B cell (primary cell): Measurements from ENCODE around the gene ZNF316. TPM values are rescaled to one million over a fixed set of nuclear protein-coding genes. Genes with fewer than 3 reads are reported as not detected.

Source experiments
- ATAC-seq: fragments of 200-7000 bp; cut with Tn5 transposase; one replicate; pipeline ENCODE4 v1.10.0; 2021; ENCODE audit warnings: low read depth, mild to moderate bottlenecking, moderate number of reproducible peaks, moderate library complexity
- CTCF ChIA-PET: fragments of 350-600 bp; sonication (Branson Sonifier 250); formaldehyde crosslinking; loops from one replicate; lab custom pipeline; 2021; ENCODE audit warnings: antibody characterized with exemption, inconsistent platforms; lab: Charles Lee
- POLR2A ChIA-PET: fragments of 350-600 bp; sonication (Branson Sonifier 250); formaldehyde crosslinking; loops from one replicate; lab custom pipeline; 2021; ENCODE audit warnings: antibody characterized with exemption; lab: Charles Lee
- DNase-seq: peaks from one replicate; pipeline ENCODE4 v3.0.0; 2013
- H2AFZ ChIP-seq: 2 replicates; pipeline ENCODE4 v1.6.1; 2012; ENCODE audit warnings: mild to moderate bottlenecking, low read depth, low read length; ENCODE audit not compliant: insufficient read depth, poor library complexity, severe bottlenecking
- H3K27ac ChIP-seq, 2 donors: 1 replicate in 1 of 2; 2 replicates in 1 of 2; pipeline ENCODE4 v1.5.1; 2012 to 2013; ENCODE audit warnings: low read length in 2 of 2, mild to moderate bottlenecking in 2 of 2, moderate library complexity in 1 of 2
- H3K27me3 ChIP-seq, 4 experiments: fragments of 200-600 bp in 1 of 4; sonication (generic) in 1 of 4; replicated peaks in 1 of 4; 1 replicate in 2 of 4; 2 replicates in 2 of 4; pipeline versions ENCODE4 v1.6.1 to v1.7.0; 2013 to 2016; ENCODE audit warnings: low read length in 3 of 4, mild to moderate bottlenecking in 2 of 4, mixed read lengths in 1 of 4, moderate library complexity in 1 of 4; ENCODE audit not compliant: insufficient read depth in 4 of 4, control insufficient read depth in 3 of 4; ENCODE audit errors: control extremely low read depth in 1 of 4
- H3K36me3 ChIP-seq, 2 experiments: replicated peaks in 1 of 2; 1 replicate in 1 of 2; 2 replicates in 1 of 2; pipeline versions ENCODE4 v1.6.1 to v1.7.1; 2013; ENCODE audit warnings: low read length in 1 of 2; ENCODE audit not compliant: insufficient read depth in 2 of 2, control insufficient read depth in 1 of 2; ENCODE audit errors: control extremely low read depth in 1 of 2, extremely low read depth in 1 of 2
- H3K4me1 ChIP-seq, 2 donors: fragments of 200-600 bp in 1 of 2; sonication (generic) in 1 of 2; 1 replicate in 1 of 2; 2 replicates in 1 of 2; pipeline versions ENCODE4 v1.5.1 to v1.6.1; 2013 to 2017; ENCODE audit warnings: low read length in 2 of 2; ENCODE audit not compliant: control insufficient read depth in 2 of 2, insufficient read depth in 2 of 2
- H3K4me2 ChIP-seq: replicated peaks from 2 replicates; pipeline ENCODE3; 2012; ENCODE audit warnings: mild to moderate bottlenecking, low read depth, low read length; ENCODE audit not compliant: poor library complexity, severe bottlenecking
- H3K4me3 ChIP-seq, 5 experiments: fragments of 200-600 bp in 1 of 5; sonication (generic) in 1 of 5; 1 replicate in 3 of 5; 2 replicates in 2 of 5; pipeline versions ENCODE4 v1.5.1 to v1.7.0; 2011 to 2016; ENCODE audit warnings: low read length in 4 of 5, mild to moderate bottlenecking in 4 of 5, low read depth in 2 of 5, control low read depth in 1 of 5, moderate library complexity in 1 of 5; ENCODE audit not compliant: insufficient read depth in 1 of 5; ENCODE audit errors: control extremely low read depth in 1 of 5, extremely low read depth in 1 of 5
- H3K79me2 ChIP-seq: fragments of 200-600 bp; sonication (generic); one replicate; pipeline ENCODE4 v1.6.0; 2016; ENCODE audit warnings: low read length; ENCODE audit not compliant: control insufficient read depth, insufficient read depth
- H3K9ac ChIP-seq: fragments of 200-600 bp; sonication (generic); 2 replicates; pipeline ENCODE4 v1.6.1; 2017; ENCODE audit warnings: mild to moderate bottlenecking, low read length, moderate library complexity
- H3K9me3 ChIP-seq, 3 donors: one replicate each; pipeline versions ENCODE4 v1.6.1 to v1.7.1; 2013; ENCODE audit warnings: low read length in 2 of 3; ENCODE audit not compliant: control insufficient read depth in 2 of 3, insufficient read depth in 1 of 3; ENCODE audit errors: control extremely low read depth in 1 of 3
- H4K20me1 ChIP-seq: 2 replicates; pipeline ENCODE4 v1.6.0; 2012; ENCODE audit warnings: mild to moderate bottlenecking, low read length; ENCODE audit not compliant: insufficient read depth, control insufficient read depth, poor library complexity, severe bottlenecking
- H3K27ac Mint-ChIP-seq: one replicate; pipeline ENCODE4 v1.8.0; 2021; ENCODE audit warnings: mixed read lengths
- H3K27me3 Mint-ChIP-seq: one replicate; pipeline ENCODE4 v1.8.0; 2021; ENCODE audit warnings: mixed read lengths
- H3K4me1 Mint-ChIP-seq: one replicate; pipeline ENCODE4 v1.8.0; 2021; ENCODE audit warnings: mixed read lengths
- H3K4me3 Mint-ChIP-seq: one replicate; pipeline ENCODE4 v1.8.0; 2021; ENCODE audit warnings: mixed read lengths
- H3K9me3 Mint-ChIP-seq: one replicate; pipeline ENCODE4 v1.8.0; 2022; ENCODE audit warnings: mixed read lengths; ENCODE audit not compliant: insufficient read depth
- CTCF ChIP-seq: fragments of 200-600 bp; IDR thresholded peaks from one replicate; pipeline ENCODE4 v1.8.0; 2022; ENCODE audit warnings: antibody characterized with exemption, mild to moderate bottlenecking
- EZH2 ChIP-seq: IDR thresholded peaks from 2 replicates; pipeline ENCODE4 v1.6.1; 2012; ENCODE audit warnings: borderline replicate concordance, low read depth, mild to moderate bottlenecking, moderate library complexity, low read length; ENCODE audit not compliant: insufficient read depth, poor library complexity, severe bottlenecking
- WGBS: methylation state at CpG from one replicate; pipeline ENCODE4 v1.1.5; 2013; ENCODE audit warnings: missing lambda C conversion rate; ENCODE audit not compliant: insufficient coverage; 5-methylcytosine and 5-hydroxymethylcytosine counted together
- intact Hi-C: fragments of 100-400 bp; cut with micrococcal nuclease; formaldehyde crosslinking; loops from one replicate; pipeline ENCODE4 v1.10.0; 2022
- polyA plus RNA-seq: library from polyadenylated mRNA; depleted of rRNA; stranded (reverse); fragments of >200 nt; gene quantifications from 2 replicates; pipeline ENCODE4 v1.2.3, GENCODE V29; 2012
- total RNA-seq, 2 donors: library from RNA; stranded (reverse); fragments of 120-200 nt in 1 of 2; gene quantifications; 1 replicate in 1 of 2; 2 replicates in 1 of 2; pipeline versions ENCODE4 v1.2.3 to v1.2.4, GENCODE V29; 2013 to 2022

The ZNF316 gene
- total and polyA plus RNA-seq, 2 donors (not counting 1 experiment from before 2014, with no cell fraction given): 43.6 to 72.6 TPM

DNA sequence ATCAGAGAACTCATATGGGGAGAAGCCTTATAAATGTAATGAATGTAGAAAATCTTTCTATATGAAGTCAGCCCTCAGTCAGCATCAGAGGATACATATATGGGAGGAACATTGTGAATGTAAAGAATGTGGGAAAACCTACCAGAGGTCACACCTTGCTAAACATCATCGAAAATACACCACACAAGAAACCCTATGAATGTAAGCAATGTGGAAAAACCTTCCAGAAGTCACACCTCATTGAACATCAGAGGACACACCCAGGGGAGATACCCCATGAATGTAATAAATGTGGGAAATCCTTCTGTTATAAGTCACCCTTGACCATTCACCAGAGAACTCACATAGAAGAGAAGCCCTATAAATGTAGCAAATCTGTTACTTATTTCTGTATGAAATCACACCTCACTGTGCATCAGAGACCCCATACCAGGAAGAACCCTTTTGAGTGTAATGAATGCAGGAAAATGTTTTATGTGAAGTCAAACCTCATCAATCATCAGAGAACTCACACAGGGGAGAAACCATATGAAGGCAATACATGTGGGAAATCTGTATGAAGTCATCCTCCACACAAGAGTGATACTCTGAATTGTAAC lies 38.8 kb downstream of the ZNF316 start:
- Histone ChIP-seq H3K36me3 (no peaks in the 10 kb centered on the region), H3K4me3 (no peak overlapping the region), H3K9me3 (peaks cover 8 to 74% (median 69%) of the 10 kb centered on the region in 3 donors), H3K4me2 (no peak overlapping the region), H3K4me1 (no peaks in the 10 kb centered on the region), H3K27ac (no peak overlapping the region), H3K9ac (no peak overlapping the region), H4K20me1 (no peaks in the 10 kb centered on the region), H2AFZ (no peak overlapping the region), H3K79me2 (no peaks in the 10 kb centered on the region), H3K27me3 (no peaks in the 10 kb centered on the region)
- DNase-seq: no peak
- WGBS: no CpG with 5 or more reads among the region's 1 CpG
- CTCF ChIA-PET: interaction anchor here (0.7 kb wide), 1 partner anchor 75 kb away, joined by 4 read pairs; no protein-coding TSS in a partner anchor
- no peak for ATAC-seq
- TF ChIP-seq EZH2 (no peak), CTCF (no peak)
- no peak overlapping the region for H3K4me3 Mint-ChIP-seq
- no peaks in the 10 kb centered on the region for H3K4me1 Mint-ChIP-seq
- no peaks in the 10 kb centered on the region for H3K27me3 Mint-ChIP-seq
- peaks cover 40% of the 10 kb centered on the region for H3K9me3 Mint-ChIP-seq
- H3K27ac Mint-ChIP-seq: no peak overlapping the region
- intact Hi-C loops: no loop called here
- POLR2A ChIA-PET: no interaction called here

- no peaks in the 10 kb centered on the region for H3K36me3 ChIP-seq
- TF ChIP-seq EZH2 (no peak), CTCF (no peak)
- Mint-ChIP-seq H3K4me3 (no peak overlapping the region), H3K4me1 (no peaks in the 10 kb centered on the region), H3K27me3 (no peaks in the 10 kb centered on the region), H3K27ac (no peak overlapping the region), H3K9me3 (peaks cover 38% of the 10 kb centered on the region)
- no peak for ATAC-seq
- ChIA-PET POLR2A (no interaction called here), CTCF (no interaction called here)
- H3K4me1 ChIP-seq: no peaks in the 10 kb centered on the region
- no peaks in the 10 kb centered on the region for H4K20me1 ChIP-seq
- H3K4me2 ChIP-seq: no peak overlapping the region
- H3K27ac ChIP-seq: no peak overlapping the region
- peaks cover 5 to 84% (median 78%) of the 10 kb centered on the region in 3 donors for H3K9me3 ChIP-seq
- H3K9ac ChIP-seq: no peak overlapping the region
- no peaks in the 10 kb centered on the region for H3K27me3 ChIP-seq
- no peak for DNase-seq
- WGBS: no CpG with 5 or more reads among the region's 1 CpG
- no peak overlapping the region for H3K4me3 ChIP-seq
- H2AFZ ChIP-seq: no peak overlapping the region
- no peaks in the 10 kb centered on the region for H3K79me2 ChIP-seq
- intact Hi-C loops: no loop called here
Measured at GRCh38 chr7:6680146-6680545, 43.0 kb downstream of the ZNF316 start.
